CD4-positive, alpha-beta T cell treated with Interleukin-17A for 4 hours (primary cell): ENCODE measurements around the gene TSKU.
A peak's percentile ranks its signal among the peaks of the same experiment; 100 is the strongest.
"Not testable (repeated sequence)": the region's sequence is repeated elsewhere in the genome, so short reads cannot be mapped to it uniquely, and the experiment has no call there.

Experiments used
- DNase-seq: peaks from one replicate; pipeline ENCODE4 v3.0.0-alpha.2; 2020; ENCODE audit warnings: mixed read lengths

TSKU gene

DNA sequence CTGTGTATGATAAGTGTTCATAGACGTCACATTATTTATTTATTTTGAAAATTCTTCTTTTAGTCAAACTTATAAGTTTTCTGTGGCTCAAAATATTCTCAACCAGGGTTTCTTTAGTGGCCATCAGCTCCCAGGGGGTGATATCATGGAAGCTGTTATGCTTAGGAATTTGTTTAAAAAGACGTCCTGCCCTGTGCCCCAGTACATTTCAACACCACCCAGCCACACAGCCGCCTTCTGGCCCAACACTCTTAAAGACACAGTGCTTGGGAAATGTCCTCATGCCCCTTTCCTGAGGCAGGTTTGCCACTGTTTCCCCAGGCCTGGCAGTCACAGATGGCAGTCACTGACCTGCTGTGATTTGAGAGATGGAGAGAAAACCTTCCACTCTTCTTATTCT is 19.9 kb downstream of the TSKU start:
- DNase-seq = no peak

DNA sequence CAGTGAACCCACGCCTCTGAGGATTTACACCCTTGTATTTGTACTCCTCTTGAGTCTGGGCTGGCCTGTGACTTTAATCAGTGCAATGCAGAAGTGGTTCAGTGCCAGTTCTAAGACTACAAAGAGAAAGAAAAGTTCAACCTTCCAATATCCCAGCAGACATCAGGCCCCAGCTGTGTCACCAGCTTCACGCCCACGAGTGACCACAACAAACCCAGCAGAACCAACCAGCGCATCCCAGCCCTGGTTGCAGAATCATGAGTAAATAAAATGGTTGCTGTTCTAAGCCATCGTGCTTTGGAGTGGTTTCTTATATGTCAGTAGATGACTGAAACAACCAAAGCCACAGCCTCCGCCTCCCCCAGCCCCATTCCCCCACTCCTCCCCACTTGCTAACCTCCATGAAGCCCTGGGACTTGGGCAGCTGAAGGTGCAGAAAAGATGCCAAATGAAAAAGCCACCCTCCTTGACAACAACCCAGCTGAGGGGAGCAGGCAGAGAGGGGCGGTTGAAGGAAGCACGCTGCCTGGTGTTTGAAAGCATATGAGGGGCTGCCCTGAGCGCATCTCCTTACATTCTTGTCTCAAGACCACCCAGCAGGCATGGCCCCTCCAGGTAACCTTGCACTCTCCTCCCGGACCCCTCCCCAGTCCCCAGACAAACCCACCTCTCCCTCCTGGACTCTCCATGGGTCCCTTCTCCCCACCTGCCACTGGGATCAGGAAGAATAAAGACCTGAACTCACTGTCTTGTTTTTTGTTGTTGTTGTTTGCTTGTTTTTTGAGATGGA is 20.9 kb downstream of the TSKU start:
- DNase-seq = peak; percentile 33

- peak; percentile 34 for DNase-seq
These were observed 22.2 kb downstream of the TSKU start for GRCh38 chr11:76805206-76805913.

- DNase-seq = no peak
These were observed 23.0 kb downstream of the TSKU start for GRCh38 chr11:76806131-76806530.

DNA sequence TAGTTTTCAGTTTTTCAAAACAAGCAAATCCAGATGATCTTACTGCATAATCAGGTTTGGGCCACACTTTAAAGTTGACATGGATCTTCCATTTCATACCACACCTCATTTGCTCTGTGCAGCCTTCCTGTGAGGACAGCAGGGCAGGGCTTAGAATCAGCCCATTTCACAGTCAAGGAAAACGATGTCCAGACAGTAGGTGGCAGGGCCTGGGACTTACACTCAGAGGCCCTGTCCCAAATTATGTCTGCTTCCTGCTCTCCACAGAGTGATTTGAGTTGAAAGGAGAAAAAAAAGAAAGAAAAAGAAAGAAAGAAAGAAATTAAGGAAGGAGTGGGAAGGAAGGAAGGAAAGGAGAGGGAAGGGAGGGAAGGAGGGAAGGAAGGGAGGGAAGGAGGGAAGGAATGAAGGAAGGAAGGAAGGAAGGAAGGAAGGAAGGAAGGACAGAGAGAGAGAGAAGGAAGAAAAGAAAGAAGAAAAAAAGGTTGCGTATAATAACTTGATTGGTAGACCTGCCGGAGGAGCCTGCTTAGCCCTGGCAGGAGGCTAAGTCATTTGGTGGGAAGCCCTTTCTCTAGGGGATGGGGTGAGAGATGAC is 23.6 kb downstream of the TSKU start:
- no peak for DNase-seq

GRCh38 chr11:76807206-76807875 is 24.2 kb downstream of the TSKU start:
- peak; percentile 77 for DNase-seq

GRCh38 chr11:76808171-76808570 is 25.0 kb downstream of the TSKU start:
- no peak for DNase-seq

GRCh38 chr11:76808996-76809395 is 25.8 kb downstream of the TSKU start:
- DNase-seq = no peak

DNA sequence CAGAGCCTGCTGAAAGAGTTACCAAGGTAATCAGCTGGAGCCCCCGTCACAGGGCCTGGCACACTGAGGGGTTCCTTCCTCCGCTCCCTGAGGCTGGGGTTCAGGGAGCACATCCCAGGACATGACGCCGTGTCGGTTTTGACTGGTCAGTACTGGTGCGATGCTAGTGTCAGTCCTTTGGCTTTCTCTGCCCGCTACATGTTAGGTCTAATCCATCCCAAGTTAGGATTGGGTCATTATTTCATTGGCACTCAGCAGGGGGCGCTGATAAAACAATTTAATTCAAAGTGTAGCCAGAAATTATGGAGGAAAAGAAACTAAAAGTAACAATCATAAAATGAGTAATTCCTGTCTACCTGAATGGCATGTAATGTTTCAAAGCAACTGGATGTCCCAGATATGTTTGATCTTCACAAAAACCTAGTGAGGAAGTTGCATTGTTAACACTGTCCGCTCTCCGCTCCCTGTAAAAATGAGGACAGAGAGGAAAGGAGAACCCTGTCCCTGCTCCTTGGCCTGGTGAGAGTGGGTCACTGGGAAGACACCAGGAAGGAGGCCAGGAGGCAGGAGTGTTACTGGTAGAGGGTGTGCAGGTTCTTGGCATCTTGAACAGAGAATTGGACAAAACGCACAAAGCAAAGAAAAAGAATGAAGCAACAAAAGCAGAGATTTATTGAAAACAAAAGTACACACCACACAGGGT is 27.1 kb downstream of the TSKU start:
- peak; percentile 29 for DNase-seq

DNA sequence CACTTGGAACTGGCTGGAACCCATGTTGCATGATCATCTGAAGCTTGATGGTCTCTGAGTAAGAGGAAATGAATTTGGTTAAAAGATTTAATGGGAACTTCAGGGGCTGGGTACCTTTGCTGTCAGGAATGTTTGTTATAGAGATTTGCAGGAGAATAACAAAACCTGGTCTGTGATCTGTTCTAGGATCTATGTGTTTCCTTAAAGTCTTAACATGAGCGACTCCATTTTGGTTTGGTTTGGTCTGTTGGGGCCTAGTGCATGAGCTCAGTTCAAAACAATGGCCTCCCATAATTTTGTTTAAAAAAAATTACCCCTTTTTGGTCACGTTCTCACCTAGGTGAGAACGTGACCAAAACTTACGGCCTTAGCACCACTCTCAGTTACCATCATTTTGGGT is 28.1 kb downstream of the TSKU start:
- no peak for DNase-seq

DNA sequence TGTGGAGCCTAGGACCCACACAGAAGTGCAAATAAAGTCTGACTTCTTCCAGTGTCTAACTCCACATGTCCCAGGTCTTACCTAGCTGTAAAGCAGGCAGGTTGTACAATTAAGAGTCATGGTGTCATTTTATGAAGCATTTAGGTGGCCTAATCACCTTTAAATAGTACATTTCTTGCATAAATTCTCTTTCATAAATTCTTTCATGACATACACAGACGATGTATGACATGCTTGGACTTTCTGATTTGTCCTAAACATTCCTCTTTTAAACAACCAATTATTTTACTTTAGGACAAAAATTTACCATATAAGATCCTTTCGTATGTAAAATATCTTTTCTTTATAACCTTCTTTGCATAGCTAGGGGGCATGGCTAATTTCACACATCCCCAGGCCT is 31.3 kb downstream of the TSKU start:
- no peak for DNase-seq

DNA sequence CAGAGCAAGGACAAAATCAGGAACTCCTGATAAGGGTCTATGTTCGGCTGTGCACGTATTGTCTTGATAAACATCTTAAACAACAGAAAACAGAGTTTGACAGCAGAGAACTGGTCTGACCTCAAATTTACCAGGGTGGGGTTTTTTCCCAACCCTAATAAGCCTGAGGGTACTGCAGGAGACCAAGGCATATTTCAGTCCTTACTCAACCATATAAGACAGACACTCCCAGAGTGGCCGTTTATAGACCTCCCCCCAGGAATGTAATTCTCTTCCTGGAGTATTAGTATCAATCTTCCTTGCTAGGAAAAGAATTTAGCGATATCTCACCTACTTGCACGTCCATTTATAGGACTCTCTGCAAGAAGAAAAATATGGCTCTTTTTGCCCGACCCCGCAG is 32.5 kb downstream of the TSKU start:
- not testable (repeated sequence) for DNase-seq

- DNase-seq = no peak
These were observed 37.0 kb downstream of the TSKU start for GRCh38 chr11:76820184-76820566.

DNA sequence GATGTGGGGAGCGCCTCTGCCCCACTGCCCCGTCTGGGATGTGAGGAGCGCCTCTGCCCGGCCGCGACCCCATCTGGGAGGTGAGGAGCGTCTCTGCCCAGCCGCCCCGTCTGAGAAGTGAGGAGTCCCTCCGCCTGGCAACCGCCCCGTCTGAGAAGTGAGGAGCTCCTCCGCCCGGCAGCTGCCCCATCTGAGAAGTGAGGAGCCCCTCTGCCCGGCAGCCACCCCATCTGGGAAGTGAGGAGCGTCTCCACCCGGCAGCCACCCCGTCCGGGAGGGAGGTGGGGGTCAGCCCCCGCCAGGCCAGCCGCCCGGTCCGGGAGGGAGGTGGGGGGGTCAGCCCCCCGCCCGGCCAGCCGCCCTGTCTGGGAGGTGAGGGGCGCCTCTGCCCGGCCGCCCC is 38.2 kb downstream of the TSKU start:
- not testable (repeated sequence) for DNase-seq

GRCh38 chr11:76822406-76822805 is 39.2 kb downstream of the TSKU start:
- DNase-seq = no peak

GRCh38 chr11:76823481-76824028 is 40.4 kb downstream of the TSKU start:
- DNase-seq = no peak

- DNase-seq = no peak
These were observed 41.2 kb downstream of the TSKU start for GRCh38 chr11:76824083-76824939.

DNA sequence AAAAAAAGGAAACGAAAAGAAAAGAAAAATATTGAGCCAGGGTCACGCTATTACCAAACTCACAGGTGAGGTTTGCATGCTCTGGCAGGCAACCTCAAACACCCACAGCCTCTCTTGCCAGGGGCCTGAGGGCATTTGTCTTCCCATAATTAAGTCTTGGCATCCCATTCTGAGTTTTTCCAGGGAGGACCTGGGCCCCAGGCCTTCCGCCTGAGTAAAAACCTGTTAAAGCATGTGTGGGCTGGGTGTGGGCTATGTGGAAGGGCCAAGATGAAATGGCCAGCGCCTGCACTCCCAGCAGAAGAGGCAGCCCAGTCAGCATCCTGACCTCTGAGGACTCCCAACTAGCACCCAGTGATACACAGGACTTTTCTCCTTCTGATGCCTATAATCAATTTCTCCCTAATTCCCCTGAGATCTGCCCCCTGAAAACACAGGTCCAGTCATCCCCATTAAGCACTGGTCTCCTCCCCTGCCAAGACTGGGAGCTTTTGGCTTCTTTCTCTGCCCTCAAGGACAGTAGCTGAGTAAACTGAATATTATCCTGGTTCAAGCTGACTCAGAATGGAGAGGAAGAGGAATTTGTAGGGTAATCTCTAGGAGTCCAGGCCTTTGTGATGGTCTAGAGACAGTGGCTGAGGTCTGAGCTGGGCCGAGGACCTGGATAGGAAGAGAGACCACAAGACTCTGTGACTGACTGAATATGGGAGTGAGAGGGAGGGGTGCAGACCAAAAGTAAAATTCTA is 42.0 kb downstream of the TSKU start:
- no peak for DNase-seq

- DNase-seq = no peak
These were observed 42.7 kb downstream of the TSKU start for GRCh38 chr11:76825726-76826396.

DNA sequence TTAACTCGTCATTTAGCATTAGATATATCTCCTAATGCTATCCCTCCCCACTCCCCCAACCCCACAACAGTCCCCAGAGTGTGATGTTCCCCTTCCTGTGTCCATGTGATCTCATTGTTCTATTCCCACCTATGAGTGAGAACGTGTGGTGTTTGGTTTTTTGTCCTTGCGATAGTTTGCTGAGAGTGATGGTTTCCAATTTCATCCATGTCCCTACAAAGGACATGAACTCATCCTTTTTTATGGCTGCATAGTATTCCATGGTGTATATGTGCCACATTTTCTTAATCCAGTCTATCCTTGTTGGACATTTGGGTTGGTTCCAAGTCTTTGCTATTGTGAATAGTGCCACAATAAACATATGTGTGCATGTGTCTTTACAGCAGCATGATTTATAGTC is 43.4 kb downstream of the TSKU start:
- not testable (repeated sequence) for DNase-seq
